ENCODE results near the gene UBQLNL.

UBQLNL gene

DNA sequence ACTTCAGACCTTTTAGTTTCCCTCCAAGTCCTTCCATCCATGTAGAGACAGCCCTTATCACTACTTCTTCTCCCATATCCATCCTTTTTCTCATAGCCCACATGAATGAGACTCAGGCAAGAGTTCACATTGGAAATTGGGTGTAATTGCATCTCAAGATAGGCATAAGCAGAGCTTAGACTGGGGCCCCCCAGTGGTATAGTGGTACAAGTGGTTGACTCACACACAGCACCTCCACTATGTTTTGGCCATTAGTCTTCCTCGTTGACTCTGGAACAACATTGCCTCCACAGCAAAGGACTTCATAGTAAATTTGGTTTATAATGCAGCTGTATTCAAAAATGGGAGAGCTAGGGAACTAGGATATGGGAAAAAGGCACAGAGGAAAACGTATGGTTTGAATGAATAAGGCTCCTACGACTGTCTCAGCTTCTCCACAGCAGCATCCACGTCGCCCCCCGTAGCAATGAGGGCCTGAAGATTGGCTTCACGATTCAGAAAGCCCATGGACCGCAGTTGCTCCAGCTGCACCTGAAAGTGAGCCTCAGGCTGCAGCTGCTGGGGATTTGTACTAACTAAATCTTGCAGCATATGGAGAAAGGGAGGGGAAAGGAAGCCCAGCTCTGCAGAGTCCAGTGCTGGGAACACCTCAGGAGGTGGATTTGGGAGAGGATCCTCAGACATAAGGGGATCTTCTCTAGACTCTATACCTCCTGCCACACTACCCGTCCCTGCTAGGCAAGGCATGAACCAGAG lies 9.1 kb downstream of the UBQLNL start:
- TF ChIP-seq, protein P1, sequence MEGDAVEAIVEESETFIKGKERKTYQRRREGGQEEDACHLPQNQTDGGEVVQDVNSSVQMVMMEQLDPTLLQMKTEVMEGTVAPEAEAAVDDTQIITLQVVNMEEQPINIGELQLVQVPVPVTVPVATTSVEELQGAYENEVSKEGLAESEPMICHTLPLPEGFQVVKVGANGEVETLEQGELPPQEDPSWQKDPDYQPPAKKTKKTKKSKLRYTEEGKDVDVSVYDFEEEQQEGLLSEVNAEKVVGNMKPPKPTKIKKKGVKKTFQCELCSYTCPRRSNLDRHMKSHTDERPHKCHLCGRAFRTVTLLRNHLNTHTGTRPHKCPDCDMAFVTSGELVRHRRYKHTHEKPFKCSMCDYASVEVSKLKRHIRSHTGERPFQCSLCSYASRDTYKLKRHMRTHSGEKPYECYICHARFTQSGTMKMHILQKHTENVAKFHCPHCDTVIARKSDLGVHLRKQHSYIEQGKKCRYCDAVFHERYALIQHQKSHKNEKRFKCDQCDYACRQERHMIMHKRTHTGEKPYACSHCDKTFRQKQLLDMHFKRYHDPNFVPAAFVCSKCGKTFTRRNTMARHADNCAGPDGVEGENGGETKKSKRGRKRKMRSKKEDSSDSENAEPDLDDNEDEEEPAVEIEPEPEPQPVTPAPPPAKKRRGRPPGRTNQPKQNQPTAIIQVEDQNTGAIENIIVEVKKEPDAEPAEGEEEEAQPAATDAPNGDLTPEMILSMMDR (IDR thresholded peaks at IDR 0.05) = no peak
- DNase-seq = no peak
- intact Hi-C loops (cut with DNase I; ENCODE audit: low total_unique reads) = no loop called here
- Histone ChIP-seq H3K36me3 (no peaks in the 10 kb centered on the region), H3K9me3 (no peaks in the 10 kb centered on the region), H3K27me3 (no peaks in the 10 kb centered on the region), H3K4me1 (no peaks in the 10 kb centered on the region), H3K27ac (no peak overlapping the region), H3K4me3 (no peak overlapping the region)

DNA sequence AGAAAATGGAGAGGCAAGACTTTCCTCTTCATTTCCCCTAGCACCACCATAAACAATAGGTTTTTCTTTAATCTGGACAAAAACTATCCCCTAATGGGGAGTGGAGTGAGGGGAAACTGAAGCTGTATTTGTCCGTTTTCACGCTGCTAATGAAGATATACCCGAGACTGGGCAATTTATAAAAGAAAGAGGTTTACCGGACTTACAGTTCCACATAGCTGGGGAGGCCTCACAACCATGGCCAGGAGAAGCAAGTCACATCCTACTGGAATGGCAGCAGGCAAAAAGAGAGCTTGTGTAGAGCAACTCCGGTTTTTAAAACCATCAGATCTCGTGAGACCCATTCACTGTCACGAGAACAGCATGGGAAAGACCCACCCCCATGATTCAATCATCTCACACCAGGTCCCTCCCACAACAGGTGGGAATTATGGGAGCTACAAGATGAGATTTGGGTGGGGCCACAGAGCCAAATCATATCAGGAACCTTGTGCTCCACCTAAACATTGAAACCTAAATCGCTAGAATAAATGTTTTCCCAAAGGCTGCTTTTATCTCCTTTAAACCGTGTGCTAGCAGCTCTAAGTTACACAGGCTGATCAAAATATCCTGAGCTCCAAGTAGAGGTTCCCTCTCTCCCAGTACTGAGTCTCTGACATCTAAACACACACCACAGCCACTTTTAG lies 11.0 kb downstream of the UBQLNL start:
- Histone ChIP-seq H3K36me3 (no peaks in the 10 kb centered on the region), H3K9me3 (no peaks in the 10 kb centered on the region), H3K27ac (no peak overlapping the region), H3K4me1 (no peaks in the 10 kb centered on the region), H3K4me3 (no peak overlapping the region), H3K27me3 (no peaks in the 10 kb centered on the region)
- DNase-seq = no peak
- intact Hi-C loops (cut with DNase I; ENCODE audit: low total_unique reads) = no loop called here
- TF ChIP-seq, protein P1 (IDR thresholded peaks at IDR 0.05) = no peak

DNA sequence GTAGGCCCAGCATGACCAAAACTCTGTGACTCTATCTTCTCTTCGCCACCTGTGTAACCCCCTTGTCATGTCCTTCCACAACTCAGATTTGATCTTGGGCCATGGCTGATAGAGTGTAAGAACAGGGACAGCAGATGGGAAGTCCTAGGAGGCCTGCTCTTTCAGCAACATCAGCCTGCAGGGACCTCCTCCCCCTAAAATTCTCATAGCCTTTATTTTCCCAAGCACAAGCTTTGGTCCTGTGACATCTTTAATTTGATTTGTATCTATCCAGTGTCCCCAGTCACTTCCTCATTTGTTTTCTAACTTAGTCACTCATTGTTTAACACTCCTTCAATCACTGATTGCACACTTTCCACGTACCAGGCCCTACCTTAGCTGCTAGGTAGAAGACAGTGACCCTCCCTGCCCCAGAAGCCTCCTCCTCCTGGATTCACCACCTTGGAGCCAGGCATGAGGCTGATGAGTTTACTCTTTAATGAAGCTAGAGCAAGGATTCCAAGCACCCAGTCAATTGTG lies 12.0 kb downstream of the UBQLNL start:
- Histone ChIP-seq H3K27me3 (no peaks in the 10 kb centered on the region), H3K9me3 (no peaks in the 10 kb centered on the region), H3K4me1 (no peaks in the 10 kb centered on the region), H3K4me3 (no peak overlapping the region), H3K27ac (no peak overlapping the region), H3K36me3 (no peaks in the 10 kb centered on the region)
- intact Hi-C loops (cut with DNase I; ENCODE audit: low total_unique reads) = no loop called here
- DNase-seq = no peak
- TF ChIP-seq, protein P1 (IDR thresholded peaks at IDR 0.05) = no peak

DNA sequence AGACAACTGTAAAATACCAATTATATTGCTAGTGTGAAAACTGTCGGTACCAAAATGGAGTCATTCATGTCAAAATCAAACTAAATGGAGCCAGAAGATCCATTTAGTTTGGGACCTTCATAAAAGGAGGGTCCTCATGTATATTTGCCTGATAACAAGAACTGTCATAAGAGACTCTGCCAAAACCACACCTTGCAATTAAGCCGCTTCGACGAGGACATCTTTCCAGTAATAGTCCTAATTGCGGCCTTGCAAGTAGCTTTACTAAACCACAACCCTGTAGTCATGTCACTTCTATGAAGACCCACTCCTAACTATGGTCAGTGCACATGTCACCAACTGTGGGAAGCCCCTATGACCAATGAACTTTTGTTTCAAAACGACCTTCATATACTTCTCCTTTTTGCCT lies 16.1 kb downstream of the UBQLNL start:
- intact Hi-C loops (cut with DNase I; ENCODE audit: low total_unique reads) = no loop called here
- DNase-seq = no peak

DNA sequence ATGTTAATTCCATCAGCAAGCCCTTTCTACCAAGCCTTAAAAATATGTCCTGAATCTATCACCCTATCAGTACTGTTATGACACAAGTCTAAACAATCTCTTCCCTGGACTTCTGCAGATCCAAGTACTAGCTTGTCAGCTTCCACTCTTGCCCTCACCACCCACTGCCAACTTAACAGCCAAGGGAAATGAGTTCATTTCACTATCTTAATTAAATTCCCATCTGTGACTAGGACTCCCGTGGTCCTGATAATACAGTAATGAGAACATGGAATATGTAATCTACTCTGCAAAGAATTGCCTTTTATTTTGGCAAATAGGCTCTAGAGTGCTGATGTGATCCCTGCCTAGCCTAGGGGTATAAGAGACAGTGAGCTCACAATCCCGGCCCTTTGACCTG lies 16.8 kb downstream of the UBQLNL start:
- Histone ChIP-seq H3K9me3 (no peaks in the 10 kb centered on the region), H3K27ac (no peak overlapping the region), H3K4me3 (no peak overlapping the region), H3K36me3 (no peaks in the 10 kb centered on the region), H3K27me3 (no peaks in the 10 kb centered on the region), H3K4me1 (no peaks in the 10 kb centered on the region)
- intact Hi-C loops (cut with DNase I; ENCODE audit: low total_unique reads) = no loop called here
- no peak for DNase-seq
- TF ChIP-seq, protein P1 (IDR thresholded peaks at IDR 0.05) = no peak

More for the DNA sequence above, 16.1 kb downstream of the UBQLNL start:
- no peaks in the 10 kb centered on the region for H3K36me3 ChIP-seq
- no peaks in the 10 kb centered on the region for H3K27me3 ChIP-seq
- TF ChIP-seq, protein P1 (IDR thresholded peaks at IDR 0.05) = no peak
- H3K9me3 ChIP-seq = no peaks in the 10 kb centered on the region
- no peak overlapping the region for H3K27ac ChIP-seq
- H3K4me3 ChIP-seq = no peak overlapping the region
- H3K4me1 ChIP-seq = no peaks in the 10 kb centered on the region

All from tibial artery (tissue), 4 donors.